SKM-1 treated with dmso at 0.1 percent for 144 hours (cell line): ENCODE results near the gene PRIMA1.

Experiments
- DNase-seq: peaks from one replicate; lab custom pipeline; 2025; ENCODE audit not compliant: unreplicated experiment; lab: John Stamatoyannopoulos, UW

The PRIMA1 gene

GRCh38 chr14:93759719-93760307, 28.5 kb downstream of the PRIMA1 start:
- DNase-seq, result no peak

- DNase-seq, result no peak
These were observed 31.1 kb downstream of the PRIMA1 start for GRCh38 chr14:93757206-93757605.

GRCh38 chr14:93753647-93754046, 34.6 kb downstream of the PRIMA1 start:
- DNase-seq, result no peak

GRCh38 chr14:93752980-93753561, 35.2 kb downstream of the PRIMA1 start:
- DNase-seq, result no peak

GRCh38 chr14:93751946-93752655, 36.2 kb downstream of the PRIMA1 start:
- DNase-seq, result no peak

- DNase-seq, result no peak
These were observed 39.2 kb downstream of the PRIMA1 start for GRCh38 chr14:93749076-93749420.

GRCh38 chr14:93748208-93749075, 39.8 kb downstream of the PRIMA1 start:
- no peak for DNase-seq

- no peak for DNase-seq
These were observed 40.7 kb downstream of the PRIMA1 start for GRCh38 chr14:93747560-93747959.

GRCh38 chr14:93747102-93747501, 41.2 kb downstream of the PRIMA1 start:
- DNase-seq, result no peak

GRCh38 chr14:93745603-93746273, 42.5 kb downstream of the PRIMA1 start:
- no peak for DNase-seq

GRCh38 chr14:93744876-93745275, 43.4 kb downstream of the PRIMA1 start:
- no peak for DNase-seq

- no peak for DNase-seq
These were observed 44.1 kb downstream of the PRIMA1 start for GRCh38 chr14:93744176-93744575.

GRCh38 chr14:93743270-93744060, 44.8 kb downstream of the PRIMA1 start:
- no peak for DNase-seq

- no peak for DNase-seq
These were observed 45.5 kb downstream of the PRIMA1 start for GRCh38 chr14:93742761-93743160.

- no peak for DNase-seq
These were observed 46.6 kb downstream of the PRIMA1 start for GRCh38 chr14:93741556-93742230.

- no peak for DNase-seq
These were observed 50.7 kb downstream of the PRIMA1 start for GRCh38 chr14:93737634-93738033.

- DNase-seq, result no peak
These were observed 51.8 kb downstream of the PRIMA1 start for GRCh38 chr14:93736378-93737014.

- no peak for DNase-seq
These were observed 53.1 kb downstream of the PRIMA1 start for GRCh38 chr14:93735206-93735605.

- DNase-seq, result no peak
These were observed 54.0 kb downstream of the PRIMA1 start for GRCh38 chr14:93734086-93734822.
